IPS-15b (cell line): Measurements from ENCODE around the gene TSR3.
A peak's percentile ranks its signal among the peaks of the same experiment; 100 is the strongest.
"Not testable (repeated sequence)": the region's sequence is repeated elsewhere in the genome, so short reads cannot be mapped to it uniquely, and the experiment has no call there.

Source experiments
- H3K27me3 ChIP-seq: one replicate; pipeline ENCODE4 v1.6.1; 2013; ENCODE audit warnings: low read length; ENCODE audit not compliant: control insufficient read depth, insufficient read depth
- H3K36me3 ChIP-seq: one replicate; pipeline ENCODE4 v1.6.1; 2013; ENCODE audit warnings: low read length; ENCODE audit not compliant: control insufficient read depth, insufficient read depth
- H3K4me1 ChIP-seq: one replicate; pipeline ENCODE4 v1.6.1; 2013; ENCODE audit warnings: mild to moderate bottlenecking, low read length; ENCODE audit not compliant: control insufficient read depth, insufficient read depth
- H3K4me3 ChIP-seq: one replicate; pipeline ENCODE4 v1.5.1; 2013; ENCODE audit warnings: low read depth, low read length
- H3K9ac ChIP-seq: one replicate; pipeline ENCODE4 v1.6.1; 2013; ENCODE audit warnings: low read depth, mild to moderate bottlenecking, low read length
- H3K9me3 ChIP-seq: one replicate; pipeline ENCODE4 v1.6.1; 2013; ENCODE audit warnings: mild to moderate bottlenecking, low read length; ENCODE audit not compliant: control insufficient read depth, insufficient read depth

TSR3 gene

DNA sequence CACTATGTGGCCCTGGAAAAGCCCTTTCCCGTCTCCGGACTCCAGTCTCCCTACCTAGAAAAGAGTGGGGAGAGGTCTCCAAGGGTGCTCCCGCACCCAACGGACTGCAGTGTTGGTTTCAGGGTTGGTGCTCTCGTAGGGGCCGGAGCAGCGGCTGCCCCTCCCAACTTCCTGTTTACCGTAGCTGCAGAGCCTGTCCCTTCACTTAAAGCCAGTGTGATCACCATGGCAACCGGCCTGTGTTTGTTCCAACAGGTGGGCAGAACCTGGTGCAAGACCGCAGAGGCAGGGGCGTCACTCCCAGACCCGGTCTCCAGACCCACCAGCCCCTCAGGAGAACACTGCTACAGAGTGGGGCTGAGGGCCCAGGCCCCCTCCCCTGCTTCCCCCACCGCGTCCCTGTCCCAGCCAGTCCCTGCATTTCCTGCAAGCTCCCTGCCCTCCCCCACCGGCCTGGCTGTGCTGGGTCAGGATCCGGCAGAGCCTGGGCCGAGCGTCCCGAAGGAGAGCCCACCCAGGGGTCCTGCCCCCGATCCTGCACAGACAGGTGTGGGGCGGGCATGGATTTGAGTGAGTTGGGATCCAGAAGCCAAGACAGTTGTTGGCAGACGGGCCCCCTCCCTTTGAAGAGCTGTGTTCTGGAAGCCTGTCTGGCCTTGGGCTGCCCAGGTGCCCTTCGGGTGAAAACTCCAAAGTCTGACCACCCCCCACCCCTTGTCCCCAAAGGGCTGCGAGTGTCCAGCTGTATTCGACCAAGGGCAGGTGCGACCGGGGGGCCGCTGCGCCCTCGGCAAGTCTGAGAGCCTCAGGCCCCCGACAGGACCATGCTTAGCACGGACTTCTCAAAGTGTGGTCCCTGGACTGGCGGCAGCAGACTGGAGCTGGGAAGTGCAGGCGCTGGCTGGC is 19.7 kb downstream of the TSR3 start:
- Histone ChIP-seq H3K36me3 (no peaks in the 10 kb centered on the region), H3K9me3 (no peaks in the 10 kb centered on the region), H3K9ac (no peak overlapping the region), H3K4me3 (peak overlapping the region; percentile 49), H3K27me3 (peaks cover 35% of the 10 kb centered on the region), H3K4me1 (no peaks in the 10 kb centered on the region)

GRCh38 chr16:1330931-1331711 is 20.6 kb downstream of the TSR3 start:
- Histone ChIP-seq H3K4me1 (no peaks in the 10 kb centered on the region), H3K9me3 (no peaks in the 10 kb centered on the region), H3K36me3 (no peaks in the 10 kb centered on the region), H3K9ac (no peak overlapping the region), H3K4me3 (peak overlapping the region; percentile 49), H3K27me3 (peaks cover 32% of the 10 kb centered on the region)

DNA sequence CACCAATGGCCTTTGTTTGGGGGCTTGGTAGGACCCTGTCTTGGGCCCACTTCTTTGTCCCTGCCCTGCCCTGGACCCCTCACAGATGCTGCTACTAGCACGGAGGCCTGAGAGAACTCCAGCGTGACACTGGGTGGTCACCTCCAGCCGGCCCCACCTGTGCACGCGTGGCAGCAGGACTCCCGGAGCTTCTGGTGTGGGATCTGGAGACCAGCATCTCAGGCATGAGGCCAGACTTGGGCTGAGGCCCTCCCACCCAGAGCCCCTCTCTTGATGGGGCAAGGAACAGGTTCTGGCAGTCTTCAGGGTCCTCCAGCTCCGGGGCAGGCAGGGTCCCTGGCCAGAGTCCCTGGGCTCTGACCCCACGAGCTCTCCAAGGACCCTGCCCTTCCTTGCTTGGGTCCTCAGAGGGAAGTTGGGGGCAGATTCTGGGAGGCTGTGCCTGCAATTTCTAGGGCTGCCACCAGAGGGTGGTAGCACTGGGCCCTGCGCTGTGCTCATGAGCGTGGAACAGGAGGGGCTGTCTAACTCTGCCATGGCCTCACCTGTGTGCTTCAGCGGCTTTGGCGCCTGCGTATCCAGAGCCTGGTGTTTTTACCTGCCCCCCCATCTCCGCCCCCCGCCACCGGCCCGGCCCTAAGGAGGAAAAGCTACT is 21.3 kb downstream of the TSR3 start:
- no peaks in the 10 kb centered on the region for H3K4me1 ChIP-seq
- H3K27me3 ChIP-seq, result peaks cover 25% of the 10 kb centered on the region
- no peak overlapping the region for H3K4me3 ChIP-seq
- no peak overlapping the region for H3K9ac ChIP-seq
- H3K36me3 ChIP-seq, result peaks cover under 1% of the 10 kb centered on the region
- H3K9me3 ChIP-seq, result no peaks in the 10 kb centered on the region

- peaks cover 12% of the 10 kb centered on the region for H3K27me3 ChIP-seq
- H3K9ac ChIP-seq, H3K4me3 ChIP-seq, H3K9me3 ChIP-seq, H3K36me3 ChIP-seq, H3K4me1 ChIP-seq: not testable (repeated sequence)
Measured at GRCh38 chr16:1328961-1329360, 22.7 kb downstream of the TSR3 start.

DNA sequence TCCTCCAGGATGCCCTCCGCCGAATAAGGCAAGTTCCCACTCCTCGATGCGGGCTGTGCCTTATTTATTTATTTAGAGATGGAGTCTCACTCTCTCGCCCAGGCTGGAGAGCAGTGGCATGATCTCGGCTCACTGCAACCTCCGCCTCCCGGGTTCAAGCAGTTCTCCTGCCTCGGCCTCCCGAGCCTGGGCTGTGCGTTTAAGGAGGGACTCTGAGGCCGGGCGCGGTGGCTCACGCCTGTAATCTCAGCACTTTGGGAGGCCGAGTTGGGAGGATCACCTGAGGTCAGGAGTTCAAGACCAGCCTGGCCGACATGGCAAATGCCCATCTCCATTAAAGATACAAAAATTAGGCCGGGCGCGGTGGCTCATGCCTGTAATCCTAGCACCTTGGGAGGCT is 23.5 kb downstream of the TSR3 start:
- not testable (repeated sequence) for H3K4me3 ChIP-seq, H3K9me3 ChIP-seq, H3K27me3 ChIP-seq, H3K9ac ChIP-seq, H3K4me1 ChIP-seq
- H3K36me3 ChIP-seq, result peaks cover 17% of the 10 kb centered on the region

DNA sequence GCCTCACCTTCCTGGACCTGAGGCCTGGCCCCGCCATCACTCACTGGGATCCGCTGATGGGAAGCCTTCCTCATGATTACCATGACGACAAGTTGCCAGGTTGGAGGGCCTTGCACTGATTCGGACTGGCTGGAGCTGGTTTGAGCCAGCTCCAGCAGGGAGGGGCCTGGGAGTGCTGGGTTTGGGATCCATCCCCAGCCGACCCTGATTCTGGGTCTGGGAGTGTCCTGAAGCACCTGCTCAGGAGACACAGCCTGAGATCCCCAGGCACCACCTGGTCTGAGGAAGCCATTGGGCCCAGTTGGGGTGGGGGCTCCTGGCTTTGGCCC is 24.1 kb downstream of the TSR3 start:
- H3K4me3 ChIP-seq, result no peak overlapping the region

DNA sequence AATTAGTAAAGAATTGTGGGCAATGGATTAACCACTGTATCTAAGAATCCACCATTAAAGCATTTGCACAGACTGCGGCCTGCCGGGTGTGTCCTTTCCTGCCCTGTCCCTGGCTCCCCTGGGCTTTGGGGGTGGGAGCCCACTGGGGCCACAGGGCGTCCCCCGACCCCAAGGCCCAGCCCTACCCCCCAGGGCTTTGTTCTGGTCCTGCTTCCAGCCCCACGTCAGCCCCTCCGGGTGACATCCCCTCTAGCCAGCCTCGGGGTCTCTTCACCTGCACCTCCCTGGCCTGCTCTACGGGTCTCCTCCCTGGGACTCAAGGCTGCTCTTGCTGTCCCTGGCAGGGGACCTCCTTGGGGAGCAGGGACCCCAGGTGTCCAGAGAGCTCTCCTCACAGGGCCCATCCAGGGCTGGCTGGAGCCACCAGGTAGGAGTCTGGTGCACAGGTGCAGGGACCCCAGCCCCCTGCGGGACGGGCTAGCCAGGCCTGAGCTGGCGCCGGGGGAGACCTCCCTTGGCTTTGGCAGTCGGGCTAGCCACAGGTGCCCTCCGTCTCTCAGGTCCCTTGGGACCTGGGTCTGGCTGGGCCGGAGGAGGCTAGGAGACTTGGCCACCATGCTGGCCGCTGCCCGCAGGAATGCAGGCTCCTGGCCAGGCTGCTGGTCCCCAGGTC is 24.6 kb downstream of the TSR3 start:
- Histone ChIP-seq H3K4me3 (no peak overlapping the region), H3K4me1 (no peaks in the 10 kb centered on the region), H3K36me3 (peaks cover 22% of the 10 kb centered on the region), H3K27me3 (peaks cover under 1% of the 10 kb centered on the region), H3K9me3 (no peaks in the 10 kb centered on the region), H3K9ac (no peak overlapping the region)

More for the DNA sequence above, 24.1 kb downstream of the TSR3 start:
- Histone ChIP-seq H3K9ac (no peak overlapping the region), H3K27me3 (peaks cover 6% of the 10 kb centered on the region), H3K9me3 (no peaks in the 10 kb centered on the region), H3K36me3 (peaks cover 18% of the 10 kb centered on the region), H3K4me1 (no peaks in the 10 kb centered on the region)

GRCh38 chr16:1326391-1326790 is 25.3 kb downstream of the TSR3 start:
- H3K9ac ChIP-seq, result no peak overlapping the region
- H3K9me3 ChIP-seq, result no peaks in the 10 kb centered on the region
- H3K4me3 ChIP-seq, result no peak overlapping the region
- H3K27me3 ChIP-seq, result no peaks in the 10 kb centered on the region
- no peaks in the 10 kb centered on the region for H3K4me1 ChIP-seq
- H3K36me3 ChIP-seq, result peaks cover 27% of the 10 kb centered on the region

DNA sequence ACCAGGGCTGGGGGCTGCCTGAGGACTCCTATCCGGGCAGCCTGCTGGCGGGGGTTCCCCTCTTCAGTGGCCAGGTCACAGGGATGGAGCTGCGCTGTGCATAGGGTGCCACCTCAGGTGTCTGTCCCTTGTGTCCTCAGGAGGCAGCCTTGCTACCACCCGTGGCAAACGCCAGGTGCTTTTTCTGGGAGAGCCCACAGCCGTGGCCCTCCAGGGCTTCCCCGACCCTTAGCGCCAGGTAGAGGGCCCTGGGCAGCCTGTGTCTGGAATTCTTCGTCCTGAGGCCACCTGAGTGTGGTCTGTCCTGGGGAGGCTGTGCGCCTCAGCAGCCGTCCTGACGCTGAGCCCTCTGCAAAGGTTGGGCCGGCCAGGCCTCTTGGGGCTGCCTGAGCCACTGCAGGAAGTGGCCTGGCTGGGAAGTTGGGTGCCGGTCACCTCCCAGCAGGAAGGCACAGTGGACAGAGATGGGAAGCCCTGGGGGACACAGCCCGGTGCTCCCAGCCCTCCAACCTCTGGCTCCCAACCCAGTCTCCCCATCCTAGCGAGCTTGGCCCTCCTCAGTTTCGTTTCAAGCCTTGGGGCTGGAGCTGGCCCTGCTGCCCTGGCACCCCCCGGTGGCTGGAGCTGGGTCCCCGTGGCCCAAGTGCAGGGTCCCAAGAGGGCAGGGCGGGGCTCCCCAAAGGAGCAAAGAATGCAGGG is 25.9 kb downstream of the TSR3 start:
- Histone ChIP-seq H3K4me1 (no peaks in the 10 kb centered on the region), H3K9me3 (no peaks in the 10 kb centered on the region), H3K27me3 (no peaks in the 10 kb centered on the region), H3K4me3 (no peak overlapping the region), H3K36me3 (peaks cover 33% of the 10 kb centered on the region), H3K9ac (no peak overlapping the region)

DNA sequence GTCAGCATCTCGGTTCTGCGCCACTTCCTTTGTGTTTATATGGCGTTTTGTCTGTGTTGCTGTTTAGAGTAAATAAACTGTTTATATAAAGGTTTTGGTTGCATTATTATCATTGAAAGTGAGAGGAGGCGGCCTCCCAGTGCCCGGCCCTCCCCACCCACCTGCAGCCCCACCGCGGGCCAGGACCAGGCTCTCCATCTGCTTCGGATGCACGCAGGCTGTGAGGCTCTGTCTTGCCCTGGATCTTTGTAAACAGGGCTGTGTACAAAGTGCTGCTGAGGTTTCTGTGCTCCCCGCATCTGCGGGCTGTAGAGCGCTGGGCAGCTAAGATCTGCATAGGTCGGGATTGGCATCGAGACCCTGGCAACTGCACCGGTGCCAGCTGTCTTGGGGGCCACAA is 26.4 kb downstream of the TSR3 start:
- Histone ChIP-seq H3K9me3 (no peaks in the 10 kb centered on the region), H3K27me3 (no peaks in the 10 kb centered on the region), H3K4me3 (no peak overlapping the region), H3K4me1 (no peaks in the 10 kb centered on the region), H3K36me3 (peaks cover 38% of the 10 kb centered on the region), H3K9ac (no peak overlapping the region)

GRCh38 chr16:1324286-1324826 is 27.3 kb downstream of the TSR3 start:
- Histone ChIP-seq H3K9ac (no peak overlapping the region), H3K4me1 (no peaks in the 10 kb centered on the region), H3K36me3 (peaks cover 47% of the 10 kb centered on the region), H3K27me3 (no peaks in the 10 kb centered on the region), H3K4me3 (no peak overlapping the region), H3K9me3 (no peaks in the 10 kb centered on the region)
